ENCODE measurements around the gene NFE2L2.

NFE2L2 gene

GRCh38 chr2:177289824-177290628 lies 25.5 kb upstream of the NFE2L2 start:
- no peak for ATAC-seq
- TF ChIP-seq ZC3H10 (CRISPR knock-in tag; IDR thresholded peaks at IDR 0.05), result no peak
- no peak for TF ChIP-seq CSDC2 (CRISPR knock-in tag; IDR thresholded peaks at IDR 0.05)
- TF ChIP-seq ARNTL (CRISPR knock-in tag; IDR thresholded peaks at IDR 0.05; ENCODE audit: borderline replicate concordance, low read depth), result no peak
- TF ChIP-seq PATZ1 (CRISPR knock-in tag; IDR thresholded peaks at IDR 0.05; ENCODE audit: borderline replicate concordance), result no peak
- TF ChIP-seq RARB (CRISPR knock-in tag; IDR thresholded peaks at IDR 0.05), result no peak
- no peak for TF ChIP-seq ZFP3 (CRISPR knock-in tag; IDR thresholded peaks at IDR 0.05)
- TF ChIP-seq ZFP30 (CRISPR knock-in tag; IDR thresholded peaks at IDR 0.05), result no peak
- TF ChIP-seq ZNF8 (CRISPR knock-in tag; IDR thresholded peaks at IDR 0.05), result no peak
- no peak for TF ChIP-seq SNAI2 (CRISPR knock-in tag; IDR thresholded peaks at IDR 0.05)
- no peak for TF ChIP-seq PPARA (CRISPR knock-in tag; IDR thresholded peaks at IDR 0.05; ENCODE audit: borderline replicate concordance)
- no peak for TF ChIP-seq BACH2 (CRISPR knock-in tag; IDR thresholded peaks at IDR 0.05; ENCODE audit: borderline replicate concordance)
- TF ChIP-seq TOX (CRISPR knock-in tag; IDR thresholded peaks at IDR 0.05; ENCODE audit: borderline replicate concordance), result no peak
- no peak for TF ChIP-seq TSHZ2 (CRISPR knock-in tag; IDR thresholded peaks at IDR 0.05)
- TF ChIP-seq ESRRG (CRISPR knock-in tag; IDR thresholded peaks at IDR 0.05), result no peak

- no peak for ATAC-seq
- TF ChIP-seq PATZ1 (CRISPR knock-in tag; IDR thresholded peaks at IDR 0.05; ENCODE audit: borderline replicate concordance), result no peak
- no peak for TF ChIP-seq OSR1 (CRISPR knock-in tag; IDR thresholded peaks at IDR 0.05)
- TF ChIP-seq PPARA (CRISPR knock-in tag; IDR thresholded peaks at IDR 0.05; ENCODE audit: borderline replicate concordance), result no peak
- no peak for TF ChIP-seq ARNTL (CRISPR knock-in tag; IDR thresholded peaks at IDR 0.05; ENCODE audit: borderline replicate concordance, low read depth)
- TF ChIP-seq ZNF70 (CRISPR knock-in tag; IDR thresholded peaks at IDR 0.05), result no peak
- TF ChIP-seq ZNF565 (CRISPR knock-in tag; conservative IDR thresholded peaks at IDR 0.05; ENCODE audit: low read depth), result no peak
- no peak for TF ChIP-seq ZC3H10 (CRISPR knock-in tag; IDR thresholded peaks at IDR 0.05)
- no peak for TF ChIP-seq CREB5 (CRISPR knock-in tag; IDR thresholded peaks at IDR 0.05; ENCODE audit: low read depth)
- no peak for TF ChIP-seq CSRNP3 (CRISPR knock-in tag; IDR thresholded peaks at IDR 0.05)
- no peak for TF ChIP-seq SNAI2 (CRISPR knock-in tag; IDR thresholded peaks at IDR 0.05)
- TF ChIP-seq POU6F1 (CRISPR knock-in tag; IDR thresholded peaks at IDR 0.05; ENCODE audit: borderline replicate concordance, low read depth), result no peak
- no peak for TF ChIP-seq ZFP30 (CRISPR knock-in tag; IDR thresholded peaks at IDR 0.05)
- TF ChIP-seq ZNF8 (CRISPR knock-in tag; IDR thresholded peaks at IDR 0.05), result no peak
- TF ChIP-seq TCF4 (CRISPR knock-in tag; IDR thresholded peaks at IDR 0.05; ENCODE audit: borderline replicate concordance), result no peak
- TF ChIP-seq ISL1 (CRISPR knock-in tag; IDR thresholded peaks at IDR 0.05), result no peak
- TF ChIP-seq GLIS3 (CRISPR knock-in tag; IDR thresholded peaks at IDR 0.05), result no peak
- no peak for TF ChIP-seq CSDC2 (CRISPR knock-in tag; IDR thresholded peaks at IDR 0.05)
These were observed 23.3 kb upstream of the NFE2L2 start for GRCh38 chr2:177287814-177288213.

Measured in SK-N-SH treated with all-trans-retinoic acid at 6 μM for 48 hours (cell line).